ENCODE data around the gene MCM5.

MCM5 gene

GRCh38 chr22:35403356-35403755 lies 3.4 kb downstream of the MCM5 start:
- no peak for DNase-seq

- no peak for DNase-seq
Measured at GRCh38 chr22:35404176-35404575, 4.2 kb downstream of the MCM5 start.

- DNase-seq = no peak
Measured at GRCh38 chr22:35406443-35406842, 6.5 kb downstream of the MCM5 start.

GRCh38 chr22:35407362-35407761 lies 7.4 kb downstream of the MCM5 start:
- DNase-seq = peak; percentile 47 to 76 (median 72)

- peak; percentile 93 to 98 (median 94) for DNase-seq
Measured at GRCh38 chr22:35409783-35410662, 10.1 kb downstream of the MCM5 start.

GRCh38 chr22:35410663-35411034 lies 10.7 kb downstream of the MCM5 start:
- no peak for DNase-seq

GRCh38 chr22:35411102-35411501 lies 11.2 kb downstream of the MCM5 start:
- peak; percentile 48 to 83 (median 70) for DNase-seq

GRCh38 chr22:35413624-35414023 lies 13.7 kb downstream of the MCM5 start:
- DNase-seq = no peak

GRCh38 chr22:35417606-35418005 lies 17.7 kb downstream of the MCM5 start:
- DNase-seq = no peak

GRCh38 chr22:35418088-35418487 lies 18.1 kb downstream of the MCM5 start:
- no peak for DNase-seq

- DNase-seq = peak in 2 of 4 experiments; percentile 27 to 44
Measured at GRCh38 chr22:35418731-35419130, 18.8 kb downstream of the MCM5 start.

GRCh38 chr22:35419756-35420155 lies 19.8 kb downstream of the MCM5 start:
- no peak for DNase-seq

GRCh38 chr22:35421121-35421520 lies 21.2 kb downstream of the MCM5 start:
- no peak for DNase-seq

GRCh38 chr22:35422145-35422544 lies 22.2 kb downstream of the MCM5 start:
- DNase-seq = no peak

- no peak for DNase-seq
Measured at GRCh38 chr22:35422936-35423335, 23.0 kb downstream of the MCM5 start.

GRCh38 chr22:35424081-35424480 lies 24.1 kb downstream of the MCM5 start:
- no peak for DNase-seq

GRCh38 chr22:35424761-35425160 lies 24.8 kb downstream of the MCM5 start:
- no peak for DNase-seq

- no peak for DNase-seq
Measured at GRCh38 chr22:35425546-35425945, 25.6 kb downstream of the MCM5 start.

GRCh38 chr22:35425971-35426800 lies 26.2 kb downstream of the MCM5 start:
- DNase-seq = no peak

- no peak for DNase-seq
Measured at GRCh38 chr22:35426801-35427140, 26.8 kb downstream of the MCM5 start.

- peak; percentile 77 to 89 (median 84) for DNase-seq
Measured at GRCh38 chr22:35430897-35431322, 31.0 kb downstream of the MCM5 start.

- no peak for DNase-seq
Measured at GRCh38 chr22:35431483-35432227, 31.7 kb downstream of the MCM5 start.
